ENCODE data around the gene ARHGAP26.

DNA sequence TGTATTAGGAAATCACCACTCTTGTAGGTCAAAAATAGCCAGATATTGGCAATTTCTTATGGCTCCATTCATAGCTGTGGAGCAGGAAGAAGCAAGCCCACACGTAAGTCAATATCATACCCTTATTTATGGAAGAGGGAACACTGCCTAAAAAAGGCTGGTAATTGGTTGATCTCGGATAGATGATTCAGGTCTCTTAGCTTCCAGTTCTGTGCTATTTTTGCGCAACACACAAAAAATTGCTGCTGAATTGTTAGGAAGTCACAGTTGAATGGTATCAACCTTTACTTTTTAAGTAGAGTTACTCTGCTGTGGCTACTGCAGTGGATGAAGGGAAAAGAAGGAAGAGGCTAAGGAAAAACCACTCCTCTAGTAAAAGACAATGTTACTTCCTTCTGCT, 168.8 kb downstream of the ARHGAP26 start:
- TF ChIP-seq, protein P1, sequence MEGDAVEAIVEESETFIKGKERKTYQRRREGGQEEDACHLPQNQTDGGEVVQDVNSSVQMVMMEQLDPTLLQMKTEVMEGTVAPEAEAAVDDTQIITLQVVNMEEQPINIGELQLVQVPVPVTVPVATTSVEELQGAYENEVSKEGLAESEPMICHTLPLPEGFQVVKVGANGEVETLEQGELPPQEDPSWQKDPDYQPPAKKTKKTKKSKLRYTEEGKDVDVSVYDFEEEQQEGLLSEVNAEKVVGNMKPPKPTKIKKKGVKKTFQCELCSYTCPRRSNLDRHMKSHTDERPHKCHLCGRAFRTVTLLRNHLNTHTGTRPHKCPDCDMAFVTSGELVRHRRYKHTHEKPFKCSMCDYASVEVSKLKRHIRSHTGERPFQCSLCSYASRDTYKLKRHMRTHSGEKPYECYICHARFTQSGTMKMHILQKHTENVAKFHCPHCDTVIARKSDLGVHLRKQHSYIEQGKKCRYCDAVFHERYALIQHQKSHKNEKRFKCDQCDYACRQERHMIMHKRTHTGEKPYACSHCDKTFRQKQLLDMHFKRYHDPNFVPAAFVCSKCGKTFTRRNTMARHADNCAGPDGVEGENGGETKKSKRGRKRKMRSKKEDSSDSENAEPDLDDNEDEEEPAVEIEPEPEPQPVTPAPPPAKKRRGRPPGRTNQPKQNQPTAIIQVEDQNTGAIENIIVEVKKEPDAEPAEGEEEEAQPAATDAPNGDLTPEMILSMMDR (IDR thresholded peaks at IDR 0.05), result no peak
- no peak for TF ChIP-seq POLR2A (IDR thresholded peaks at IDR 0.05)
